Tibial nerve (tissue), 4 donors: Measurements from ENCODE around the gene BDH2. TPM values are rescaled to one million over a fixed set of nuclear protein-coding genes. Genes with fewer than 3 reads are reported as not detected.

Source experiments
- DNase-seq, 2 donors: peaks; one replicate each; pipeline ENCODE4 v3.0.0-alpha.2; 2019; ENCODE audit warnings: low spot score in 2 of 2
- H3K27ac ChIP-seq, 4 donors: fragments of 200-600 bp; sonication (generic) in 3 of 4; one replicate each; pipeline ENCODE4 v1.5.1; 2017 to 2019; ENCODE audit warnings: mild to moderate bottlenecking in 1 of 4
- H3K27me3 ChIP-seq, 2 donors: fragments of 200-600 bp; sonication (generic) in 1 of 2; one replicate each; pipeline versions ENCODE4 v1.5.1 to v1.6.0; 2017 to 2019
- H3K36me3 ChIP-seq, 3 donors: fragments of 200-600 bp; sonication (generic); one replicate each; pipeline ENCODE4 v1.5.1; 2018 to 2019
- H3K4me1 ChIP-seq, 4 donors: fragments of 200-600 bp; sonication (generic) in 3 of 4; one replicate each; pipeline ENCODE4 v1.5.1; 2017 to 2019
- H3K4me3 ChIP-seq, 4 donors: fragments of 200-600 bp; sonication (generic) in 3 of 4; one replicate each; pipeline ENCODE4 v1.5.1; 2017 to 2019; ENCODE audit warnings: mild to moderate bottlenecking in 1 of 4, moderate library complexity in 1 of 4
- H3K9me3 ChIP-seq, 4 donors: fragments of 200-600 bp; sonication (generic) in 3 of 4; one replicate each; pipeline ENCODE4 v1.5.1; 2017 to 2019
- EP300 ChIP-seq, 2 donors: sonication (generic); formaldehyde crosslinking; IDR thresholded peaks; one replicate each; pipeline ENCODE4 v1.6.1; 2017; ENCODE audit warnings: antibody characterized with exemption in 2 of 2, mild to moderate bottlenecking in 1 of 2
- POLR2A ChIP-seq, 2 donors: fragments of 450-650 bp; IDR thresholded peaks; one replicate each; pipeline ENCODE4 v1.6.1; 2017; ENCODE audit warnings: antibody characterized with exemption in 2 of 2, mild to moderate bottlenecking in 2 of 2, moderate library complexity in 2 of 2
- WGBS, 2 donors: methylation state at CpG; one replicate each; pipeline ENCODE4 v1.1.5; 2018; 5-methylcytosine and 5-hydroxymethylcytosine counted together
- total RNA-seq, 4 donors: library from RNA; depleted of rRNA; stranded (reverse); fragments of >200 nt; gene quantifications; one replicate each; pipeline ENCODE4 v1.1.0, GENCODE V29; 2016
- TF ChIP-seq, protein P1 (sequence below), 5 experiments: fragments of 200-600 bp in 3 of 5; fragments of 450-650 bp in 2 of 5; sonication (generic) in 3 of 5; IDR thresholded peaks; one replicate each; pipeline ENCODE4 v1.5.1; 2016 to 2019; ENCODE audit warnings: antibody characterized with exemption in 5 of 5, mild to moderate bottlenecking in 3 of 5, moderate library complexity in 2 of 5

BDH2 gene
- total RNA-seq, 4 donors from 2014 or later: 35.7 to 95.3 (median 72.4) TPM

DNA sequence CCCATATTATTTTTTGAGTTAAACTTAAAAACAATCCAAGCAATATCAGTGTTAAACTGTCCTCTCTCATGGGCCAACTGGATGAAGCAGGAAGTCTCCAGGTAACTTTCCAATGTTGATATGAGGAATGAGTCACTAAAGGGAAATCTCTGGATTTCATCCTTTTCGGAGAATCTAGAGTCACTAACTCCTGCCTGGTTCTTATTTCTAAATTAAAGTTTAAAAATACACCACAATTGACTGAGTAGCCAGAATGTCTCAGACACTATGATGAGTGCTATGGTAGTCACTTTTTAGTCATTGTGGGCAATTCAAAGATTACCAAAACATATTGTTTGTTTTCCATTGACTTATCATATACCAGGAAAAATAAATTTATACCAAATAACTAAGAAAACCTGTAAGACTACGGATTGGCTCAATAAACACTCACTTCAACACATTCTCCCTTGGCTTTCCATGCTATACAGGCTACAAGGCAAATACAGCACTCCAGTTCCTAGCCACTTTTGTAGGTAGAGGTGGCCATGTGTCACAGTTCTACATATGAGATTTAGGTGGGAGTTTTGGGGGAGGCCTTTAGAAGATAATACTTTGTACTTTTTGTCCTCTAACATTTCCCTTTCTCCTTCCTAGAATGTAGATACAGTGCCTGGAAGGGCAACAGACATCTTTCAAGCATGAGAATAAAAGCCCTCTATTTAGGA lies 31.6 kb downstream of the BDH2 start:
- no peak for TF ChIP-seq POLR2A (IDR thresholded peaks at IDR 0.05)
- TF ChIP-seq EP300 (IDR thresholded peaks at IDR 0.05): no peak
- TF ChIP-seq, protein P1, sequence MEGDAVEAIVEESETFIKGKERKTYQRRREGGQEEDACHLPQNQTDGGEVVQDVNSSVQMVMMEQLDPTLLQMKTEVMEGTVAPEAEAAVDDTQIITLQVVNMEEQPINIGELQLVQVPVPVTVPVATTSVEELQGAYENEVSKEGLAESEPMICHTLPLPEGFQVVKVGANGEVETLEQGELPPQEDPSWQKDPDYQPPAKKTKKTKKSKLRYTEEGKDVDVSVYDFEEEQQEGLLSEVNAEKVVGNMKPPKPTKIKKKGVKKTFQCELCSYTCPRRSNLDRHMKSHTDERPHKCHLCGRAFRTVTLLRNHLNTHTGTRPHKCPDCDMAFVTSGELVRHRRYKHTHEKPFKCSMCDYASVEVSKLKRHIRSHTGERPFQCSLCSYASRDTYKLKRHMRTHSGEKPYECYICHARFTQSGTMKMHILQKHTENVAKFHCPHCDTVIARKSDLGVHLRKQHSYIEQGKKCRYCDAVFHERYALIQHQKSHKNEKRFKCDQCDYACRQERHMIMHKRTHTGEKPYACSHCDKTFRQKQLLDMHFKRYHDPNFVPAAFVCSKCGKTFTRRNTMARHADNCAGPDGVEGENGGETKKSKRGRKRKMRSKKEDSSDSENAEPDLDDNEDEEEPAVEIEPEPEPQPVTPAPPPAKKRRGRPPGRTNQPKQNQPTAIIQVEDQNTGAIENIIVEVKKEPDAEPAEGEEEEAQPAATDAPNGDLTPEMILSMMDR (IDR thresholded peaks at IDR 0.05): no peak
- no peak overlapping the region for H3K27ac ChIP-seq
- H3K9me3 ChIP-seq: no peaks in the 10 kb centered on the region
- no peaks in the 10 kb centered on the region for H3K4me1 ChIP-seq
- peaks cover 0 to 4% (median 0%) of the 10 kb centered on the region in 3 donors for H3K36me3 ChIP-seq
- no peak overlapping the region for H3K4me3 ChIP-seq
- DNase-seq: no peak
- H3K27me3 ChIP-seq: no peaks in the 10 kb centered on the region
- WGBS, 2 donors: 89 to 94% methylated on average over 2 of the region's 2 CpGs

DNA sequence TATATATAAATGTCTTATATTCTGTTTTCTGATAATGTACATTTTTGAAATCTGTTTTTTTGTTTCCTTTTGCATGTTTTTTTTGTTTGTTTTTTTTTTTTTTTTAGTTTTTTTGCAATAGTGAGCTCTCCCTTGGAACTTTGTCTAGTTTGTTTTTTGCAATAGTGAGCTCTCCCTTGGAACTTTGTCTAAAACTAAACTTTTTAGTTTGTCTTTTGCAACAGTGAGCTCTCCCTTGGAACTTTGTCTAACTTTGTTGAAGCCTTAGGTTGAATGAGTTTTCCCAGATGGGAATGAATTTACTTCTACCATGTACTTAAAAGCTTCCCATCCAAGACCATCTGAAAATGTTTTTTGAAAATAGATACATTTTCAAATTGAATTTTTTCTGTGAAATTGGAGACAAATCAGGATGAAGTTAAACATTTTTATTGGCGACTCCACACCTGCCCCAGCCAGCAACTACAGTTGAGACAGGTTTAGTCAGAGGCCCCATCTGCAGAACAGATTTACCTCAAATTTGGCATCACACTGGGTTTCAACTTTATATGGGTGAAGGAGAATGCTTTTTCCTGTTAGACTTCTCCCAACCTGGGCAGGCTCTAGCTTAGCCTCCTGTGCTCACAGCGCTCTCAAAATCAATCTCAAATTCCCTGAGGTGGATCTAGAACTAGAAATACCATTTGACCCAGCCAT lies 39.0 kb downstream of the BDH2 start:
- no peak for TF ChIP-seq EP300 (IDR thresholded peaks at IDR 0.05)
- TF ChIP-seq, protein P1 (IDR thresholded peaks at IDR 0.05): no peak
- no peak for TF ChIP-seq POLR2A (IDR thresholded peaks at IDR 0.05)
- H3K27ac ChIP-seq: no peak overlapping the region
- DNase-seq: no peak
- H3K4me1 ChIP-seq: no peaks in the 10 kb centered on the region
- H3K36me3 ChIP-seq: peaks cover 0 to 10% (median 0%) of the 10 kb centered on the region in 3 donors
- H3K27me3 ChIP-seq: no peaks in the 10 kb centered on the region
- 92 to 99% methylated on average over 2 of the region's 2 CpGs for WGBS, 2 donors
- no peak overlapping the region for H3K4me3 ChIP-seq
- no peaks in the 10 kb centered on the region for H3K9me3 ChIP-seq

DNA sequence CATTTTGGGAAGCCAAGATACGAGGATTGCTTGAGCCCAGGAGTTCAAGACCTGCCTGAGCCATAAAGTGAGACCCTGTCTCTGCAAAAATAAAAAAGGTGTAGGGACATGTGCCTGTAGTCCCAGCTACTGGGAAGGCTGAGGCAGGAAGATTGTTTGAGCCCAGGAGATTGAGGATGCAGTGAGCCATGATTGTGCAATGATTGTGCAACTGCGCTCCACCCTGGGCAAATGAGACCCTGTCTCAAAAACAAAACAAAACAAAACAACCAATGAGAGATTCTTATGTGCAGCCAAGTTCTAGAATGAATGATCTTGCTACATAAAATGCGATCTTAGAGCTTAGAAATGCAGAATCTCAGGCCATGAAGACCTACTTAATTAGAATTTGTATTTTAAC lies 45.6 kb downstream of the BDH2 start:
- TF ChIP-seq EP300 (IDR thresholded peaks at IDR 0.05): peak in 1 of 2 donors; percentile 17
- TF ChIP-seq POLR2A (IDR thresholded peaks at IDR 0.05): no peak
- Histone ChIP-seq H3K27me3 (no peaks in the 10 kb centered on the region), H3K9me3 (no peaks in the 10 kb centered on the region), H3K4me3 (no peak overlapping the region), H3K4me1 (no peaks in the 10 kb centered on the region), H3K36me3 (peaks cover 0 to 18% (median 0%) of the 10 kb centered on the region in 3 donors), H3K27ac (no peak overlapping the region)
- peak; percentile 33 to 61 for DNase-seq
- 86 to 95% methylated on average over 3 of the region's 3 CpGs for WGBS, 2 donors

DNA sequence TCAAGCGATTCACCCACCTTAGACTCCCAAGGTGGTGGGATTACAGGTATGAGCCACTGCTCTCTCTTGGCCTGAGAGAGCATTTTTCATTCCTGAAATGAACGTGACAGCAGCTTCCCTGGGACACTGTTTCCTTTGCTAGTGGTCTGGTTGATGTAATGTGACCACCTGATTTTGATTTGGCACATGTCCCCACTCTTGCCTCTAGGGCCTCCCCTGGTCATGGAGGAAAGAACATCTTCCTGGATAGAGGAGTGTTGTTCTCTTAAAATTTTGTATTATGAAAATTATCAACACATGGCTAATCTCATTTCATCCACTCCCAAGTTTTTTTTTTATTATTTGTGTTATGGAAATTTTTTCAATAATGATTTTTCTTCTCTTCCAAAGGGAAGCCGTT lies 46.9 kb downstream of the BDH2 start:
- 63 to 79% methylated on average over 3 of the region's 3 CpGs for WGBS, 2 donors
- H3K4me3 ChIP-seq: no peak overlapping the region
- H3K27me3 ChIP-seq: no peaks in the 10 kb centered on the region
- DNase-seq: peak in 1 of 2 donors; percentile 13
- no peak overlapping the region for H3K27ac ChIP-seq
- H3K36me3 ChIP-seq: peaks cover 0 to 24% (median 0%) of the 10 kb centered on the region in 3 donors
- no peaks in the 10 kb centered on the region for H3K9me3 ChIP-seq
- TF ChIP-seq POLR2A (IDR thresholded peaks at IDR 0.05) (no peak), EP300 (IDR thresholded peaks at IDR 0.05) (no peak)
- TF ChIP-seq, protein P1 (IDR thresholded peaks at IDR 0.05): no peak
- H3K4me1 ChIP-seq: no peaks in the 10 kb centered on the region

DNA sequence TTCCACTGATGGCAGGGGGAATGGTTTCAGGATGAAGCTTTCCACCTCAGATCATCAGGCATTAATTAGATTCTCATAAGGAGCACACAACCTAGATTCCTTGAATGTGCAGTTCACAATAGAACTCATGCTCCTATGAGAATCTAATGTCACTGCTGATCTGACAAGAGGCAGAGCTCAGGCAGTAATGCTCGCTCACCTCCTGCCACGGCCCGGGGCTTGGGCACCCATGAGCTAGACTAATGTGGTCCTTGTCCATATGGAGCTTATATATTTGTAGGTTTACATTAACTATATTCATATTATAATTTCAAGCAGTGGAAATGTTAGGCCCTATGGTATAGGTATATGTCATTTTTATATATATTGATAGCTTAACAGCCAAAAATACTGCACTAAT lies 47.5 kb downstream of the BDH2 start:
- H3K36me3 ChIP-seq: peaks cover 0 to 24% (median 0%) of the 10 kb centered on the region in 3 donors
- no peak for DNase-seq
- H3K27ac ChIP-seq: no peak overlapping the region
- no peak overlapping the region for H3K4me3 ChIP-seq
- no peaks in the 10 kb centered on the region for H3K27me3 ChIP-seq
- no peaks in the 10 kb centered on the region for H3K9me3 ChIP-seq
- TF ChIP-seq POLR2A (IDR thresholded peaks at IDR 0.05): no peak
- no peak for TF ChIP-seq EP300 (IDR thresholded peaks at IDR 0.05)
- 91 to 96% methylated on average over 3 of the region's 3 CpGs for WGBS, 2 donors
- no peaks in the 10 kb centered on the region for H3K4me1 ChIP-seq
